Natural killer cell (primary cell): ENCODE results near the gene PSAT1. TPM values are rescaled to one million over a fixed set of nuclear protein-coding genes. Genes with fewer than 3 reads are reported as not detected.

Experiments used
- ATAC-seq, 3 donors: fragments of 150-1000 bp in 2 of 3; fragments of 200-7000 bp in 1 of 3; cut with Tn5 transposase; 1 replicate in 1 of 3; 2 replicates in 2 of 3; pipeline ENCODE4 v1.10.0; 2021; ENCODE audit warnings: mild to moderate bottlenecking in 2 of 3, moderate library complexity in 2 of 3
- DNase-seq, 2 donors: peaks; one replicate each; pipeline versions ENCODE4 v3.0.0 to v3.0.0-alpha.2; 2013 to 2021; ENCODE audit warnings: mixed read lengths in 1 of 2
- H3K27ac ChIP-seq: one replicate; pipeline ENCODE4 v1.5.1; 2013; ENCODE audit warnings: mild to moderate bottlenecking, low read length
- H3K27me3 ChIP-seq: one replicate; pipeline ENCODE4 v1.6.1; 2013; ENCODE audit warnings: low read length; ENCODE audit not compliant: control insufficient read depth, insufficient read depth
- H3K36me3 ChIP-seq: one replicate; pipeline ENCODE4 v1.6.1; 2013; ENCODE audit warnings: low read length; ENCODE audit not compliant: control insufficient read depth, insufficient read depth
- H3K4me1 ChIP-seq: one replicate; pipeline ENCODE4 v1.6.1; 2013; ENCODE audit warnings: low read length; ENCODE audit not compliant: control insufficient read depth, insufficient read depth
- H3K4me3 ChIP-seq: one replicate; pipeline ENCODE4 v1.5.1; 2013; ENCODE audit warnings: low read length
- H3K9me3 ChIP-seq: one replicate; pipeline ENCODE4 v1.6.1; 2013; ENCODE audit warnings: low read length; ENCODE audit not compliant: control insufficient read depth, insufficient read depth
- H3K27ac Mint-ChIP-seq, 2 donors: one replicate each; pipeline ENCODE4 v1.8.0; 2022; ENCODE audit warnings: mild to moderate bottlenecking in 2 of 2, mixed read lengths in 2 of 2, moderate library complexity in 1 of 2
- H3K27me3 Mint-ChIP-seq, 2 donors: one replicate each; pipeline ENCODE4 v1.8.0; 2022; ENCODE audit warnings: low read depth in 2 of 2, mixed read lengths in 2 of 2
- H3K36me3 Mint-ChIP-seq: one replicate; pipeline ENCODE4 v1.8.0; 2022; ENCODE audit warnings: mixed read lengths
- H3K4me1 Mint-ChIP-seq, 2 donors: one replicate each; pipeline ENCODE4 v1.8.0; 2022; ENCODE audit warnings: mixed read lengths in 2 of 2
- H3K4me3 Mint-ChIP-seq: one replicate; pipeline ENCODE4 v1.8.0; 2022; ENCODE audit warnings: mild to moderate bottlenecking, moderate library complexity, mixed read lengths
- H3K9me3 Mint-ChIP-seq, 2 donors: one replicate each; pipeline ENCODE4 v1.8.0; 2022; ENCODE audit warnings: mixed read lengths in 2 of 2
- WGBS: methylation state at CpG from one replicate; pipeline ENCODE4 v1.1.7; 2013; ENCODE audit warnings: missing lambda C conversion rate; ENCODE audit not compliant: insufficient coverage; 5-methylcytosine and 5-hydroxymethylcytosine counted together
- intact Hi-C: fragments of 100-400 bp; cut with micrococcal nuclease; formaldehyde crosslinking; loops from one replicate; pipeline ENCODE4 v1.14.2; 2022
- total RNA-seq, 4 donors: library from RNA; stranded (reverse); fragments of 120-200 nt in 1 of 4; gene quantifications; one replicate each; pipeline versions ENCODE4 v1.2.3 to v1.2.4, GENCODE V29; 2013 to 2022
- TF ChIP-seq, protein P1 (sequence below): fragments of 200-600 bp; IDR thresholded peaks from one replicate; pipeline ENCODE4 v1.8.0; 2022; ENCODE audit warnings: antibody characterized with exemption

The PSAT1 gene
- total RNA-seq, 3 donors from 2014 or later (not counting 1 experiment from before 2014, with no cell fraction given) = 1.1 to 3.3 (median 2.3) TPM

- Mint-ChIP-seq H3K4me3 (no peak overlapping the region), H3K9me3 (no peaks in the 10 kb centered on the region), H3K36me3 (no peaks in the 10 kb centered on the region), H3K27ac (no peak overlapping the region), H3K4me1 (peaks cover 0 to 7% of the 10 kb centered on the region in 2 donors), H3K27me3 (no peaks in the 10 kb centered on the region)
- no peaks in the 10 kb centered on the region for H3K27me3 ChIP-seq
- no peaks in the 10 kb centered on the region for H3K9me3 ChIP-seq
- no peak overlapping the region for H3K4me3 ChIP-seq
- ATAC-seq (no peak), DNase-seq (no peak)
- intact Hi-C loops = no loop called here
- no peaks in the 10 kb centered on the region for H3K4me1 ChIP-seq
- TF ChIP-seq, protein P1, sequence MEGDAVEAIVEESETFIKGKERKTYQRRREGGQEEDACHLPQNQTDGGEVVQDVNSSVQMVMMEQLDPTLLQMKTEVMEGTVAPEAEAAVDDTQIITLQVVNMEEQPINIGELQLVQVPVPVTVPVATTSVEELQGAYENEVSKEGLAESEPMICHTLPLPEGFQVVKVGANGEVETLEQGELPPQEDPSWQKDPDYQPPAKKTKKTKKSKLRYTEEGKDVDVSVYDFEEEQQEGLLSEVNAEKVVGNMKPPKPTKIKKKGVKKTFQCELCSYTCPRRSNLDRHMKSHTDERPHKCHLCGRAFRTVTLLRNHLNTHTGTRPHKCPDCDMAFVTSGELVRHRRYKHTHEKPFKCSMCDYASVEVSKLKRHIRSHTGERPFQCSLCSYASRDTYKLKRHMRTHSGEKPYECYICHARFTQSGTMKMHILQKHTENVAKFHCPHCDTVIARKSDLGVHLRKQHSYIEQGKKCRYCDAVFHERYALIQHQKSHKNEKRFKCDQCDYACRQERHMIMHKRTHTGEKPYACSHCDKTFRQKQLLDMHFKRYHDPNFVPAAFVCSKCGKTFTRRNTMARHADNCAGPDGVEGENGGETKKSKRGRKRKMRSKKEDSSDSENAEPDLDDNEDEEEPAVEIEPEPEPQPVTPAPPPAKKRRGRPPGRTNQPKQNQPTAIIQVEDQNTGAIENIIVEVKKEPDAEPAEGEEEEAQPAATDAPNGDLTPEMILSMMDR = no peak
- 93% methylated on average over 5 of the region's 5 CpGs for WGBS
- H3K36me3 ChIP-seq = no peaks in the 10 kb centered on the region
- no peak overlapping the region for H3K27ac ChIP-seq
Observed at GRCh38 chr9:78325846-78326360, 29.0 kb downstream of the PSAT1 start.

DNA sequence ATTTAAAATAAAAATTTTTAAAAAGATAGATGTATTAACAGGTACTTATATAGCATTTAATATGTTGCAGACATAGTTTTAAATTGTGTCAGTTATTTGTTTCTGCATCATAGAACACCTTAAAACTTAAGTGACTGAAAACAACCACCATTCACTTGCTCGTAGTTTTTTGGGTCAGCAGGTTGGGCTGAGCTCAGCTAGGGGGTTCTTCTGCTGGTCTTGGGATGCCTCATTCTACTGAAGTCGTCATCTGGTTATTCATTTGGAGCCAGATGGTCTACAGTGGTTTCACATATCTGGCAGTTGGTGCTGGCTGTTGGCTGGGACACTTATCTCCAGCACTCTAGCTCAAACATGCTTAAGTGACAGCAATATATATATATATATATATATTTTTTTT, 29.6 kb downstream of the PSAT1 start:
- Histone ChIP-seq H3K27me3 (no peaks in the 10 kb centered on the region), H3K4me1 (no peaks in the 10 kb centered on the region), H3K9me3 (no peaks in the 10 kb centered on the region), H3K4me3 (no peak overlapping the region), H3K27ac (no peak overlapping the region), H3K36me3 (no peaks in the 10 kb centered on the region)
- no peak for ATAC-seq
- 88% methylated on average over 2 of the region's 2 CpGs for WGBS
- TF ChIP-seq, protein P1 = no peak
- no peaks in the 10 kb centered on the region for H3K9me3 Mint-ChIP-seq
- intact Hi-C loops = no loop called here
- DNase-seq = no peak
- H3K36me3 Mint-ChIP-seq = no peaks in the 10 kb centered on the region
- no peaks in the 10 kb centered on the region for H3K27me3 Mint-ChIP-seq
- peaks cover 0 to 7% of the 10 kb centered on the region in 2 donors for H3K4me1 Mint-ChIP-seq
- H3K4me3 Mint-ChIP-seq = no peak overlapping the region
- H3K27ac Mint-ChIP-seq = no peak overlapping the region

DNA sequence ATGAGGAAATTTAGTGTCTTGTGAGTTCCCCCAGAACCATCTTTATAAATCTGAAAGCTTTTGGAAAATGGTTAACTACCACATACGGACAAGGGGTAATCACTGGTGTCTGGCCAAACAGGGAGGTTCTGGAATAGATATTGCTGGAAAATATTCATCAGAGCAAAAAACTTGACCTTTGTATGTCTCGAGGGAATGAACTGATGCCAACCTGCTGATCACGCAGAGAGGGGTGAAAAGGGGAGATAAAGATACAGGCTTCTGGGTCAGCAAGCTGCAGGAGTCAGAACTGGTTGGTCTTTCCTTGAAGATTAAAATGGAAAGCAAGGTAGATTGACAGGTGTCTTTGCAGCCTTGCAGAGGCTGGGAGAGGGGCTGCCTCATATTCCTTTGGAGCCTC, 35.5 kb downstream of the PSAT1 start:
- no peak overlapping the region for H3K4me3 ChIP-seq
- intact Hi-C loops = no loop called here
- H3K27me3 ChIP-seq = no peaks in the 10 kb centered on the region
- Mint-ChIP-seq H3K36me3 (no peaks in the 10 kb centered on the region), H3K27me3 (peaks cover 13 to 15% of the 10 kb centered on the region in 2 donors), H3K4me1 (no peaks in the 10 kb centered on the region), H3K9me3 (peaks cover 2 to 3% of the 10 kb centered on the region in 2 donors), H3K27ac (no peak overlapping the region), H3K4me3 (no peak overlapping the region)
- DNase-seq = no peak
- no peaks in the 10 kb centered on the region for H3K36me3 ChIP-seq
- 95% methylated on average over 3 of the region's 3 CpGs for WGBS
- TF ChIP-seq, protein P1 = no peak
- H3K9me3 ChIP-seq = no peaks in the 10 kb centered on the region
- H3K27ac ChIP-seq = no peak overlapping the region
- H3K4me1 ChIP-seq = no peaks in the 10 kb centered on the region
- ATAC-seq = no peak

DNA sequence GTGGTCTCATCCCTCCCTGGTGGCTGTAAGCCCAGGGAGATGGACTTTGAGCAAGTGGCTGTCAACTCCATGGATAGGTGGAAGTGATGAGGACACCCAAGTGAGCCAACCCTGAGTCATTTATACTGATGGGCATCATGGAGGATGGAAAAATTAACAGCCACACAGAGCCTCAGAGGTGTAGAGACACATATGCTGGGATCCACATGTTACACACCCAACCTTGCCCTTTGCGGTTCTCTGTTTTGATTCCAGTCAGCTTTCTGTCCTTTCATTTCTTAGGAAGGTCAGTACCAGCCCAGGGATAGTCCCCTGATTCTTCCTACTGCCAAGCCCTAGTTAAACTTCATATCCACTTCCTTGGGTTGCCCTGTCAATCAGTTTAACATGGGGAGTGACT, 51.9 kb downstream of the PSAT1 start:
- DNase-seq (no peak), ATAC-seq (no peak)
- Mint-ChIP-seq H3K9me3 (no peaks in the 10 kb centered on the region), H3K36me3 (no peaks in the 10 kb centered on the region), H3K27ac (no peak overlapping the region), H3K4me3 (no peak overlapping the region), H3K4me1 (peaks cover 7% of the 10 kb centered on the region in 2 donors), H3K27me3 (peaks cover 0 to 13% of the 10 kb centered on the region in 2 donors)
- H3K27me3 ChIP-seq = no peaks in the 10 kb centered on the region
- 100% methylated on average over 1 of the region's 1 CpG for WGBS
- H3K36me3 ChIP-seq = no peaks in the 10 kb centered on the region
- no peak overlapping the region for H3K4me3 ChIP-seq
- H3K27ac ChIP-seq = no peak overlapping the region
- intact Hi-C loops = no loop called here
- TF ChIP-seq, protein P1 = no peak
- H3K4me1 ChIP-seq = no peaks in the 10 kb centered on the region
- H3K9me3 ChIP-seq = no peaks in the 10 kb centered on the region
